RWPE2 (cell line): Measurements from ENCODE around the gene VSIG10L.
A peak's percentile ranks its signal among the peaks of the same experiment; 100 is the strongest.

ENCODE experiments used
- ATAC-seq: fragments of 200-7000 bp; cut with Tn5 transposase; 3 replicates; pipeline ENCODE4 v1.9.1; 2021; ENCODE audit warnings: low read depth
- DNase-seq: peaks from one replicate; pipeline ENCODE4 v3.0.0-alpha.2; 2020; ENCODE audit warnings: low spot score
- H3K27ac ChIP-seq: fragments of 450-650 bp; 2 replicates; pipeline ENCODE4 v1.5.1; 2017; ENCODE audit warnings: mild to moderate bottlenecking; ENCODE audit not compliant: poor library complexity, severe bottlenecking
- H3K27me3 ChIP-seq: fragments of 250-450 bp; sonication (Bioruptor Pico); 2 replicates; pipeline ENCODE4 v1.5.1; 2021; ENCODE audit warnings: mild to moderate bottlenecking, moderate library complexity; ENCODE audit not compliant: insufficient read depth, poor library complexity, severe bottlenecking
- H3K36me3 ChIP-seq: fragments of 250-450 bp; sonication (Bioruptor Pico); 2 replicates; pipeline ENCODE4 v1.5.1; 2020; ENCODE audit warnings: low read depth, mild to moderate bottlenecking, moderate library complexity
- H3K4me1 ChIP-seq: fragments of 250-450 bp; sonication (Bioruptor Pico); 2 replicates; pipeline ENCODE4 v1.5.1; 2021; ENCODE audit warnings: mild to moderate bottlenecking, moderate library complexity; ENCODE audit not compliant: insufficient read depth, poor library complexity, severe bottlenecking
- H3K4me3 ChIP-seq: fragments of 250-450 bp; sonication (Bioruptor Pico); 2 replicates; pipeline ENCODE4 v1.5.1; 2021; ENCODE audit warnings: mild to moderate bottlenecking, moderate library complexity; ENCODE audit not compliant: severe bottlenecking
- H3K9me3 ChIP-seq: fragments of 250-450 bp; sonication (Bioruptor Pico); 2 replicates; pipeline ENCODE4 v1.5.1; 2021; ENCODE audit warnings: mild to moderate bottlenecking, moderate library complexity; ENCODE audit not compliant: severe bottlenecking
- TF ChIP-seq, protein P1 (sequence below): fragments of 450-650 bp; IDR thresholded peaks from one replicate; pipeline ENCODE4 v1.5.1; 2017; ENCODE audit warnings: mild to moderate bottlenecking, moderate library complexity; ENCODE audit not compliant: poor library complexity, severe bottlenecking

VSIG10L gene

DNA sequence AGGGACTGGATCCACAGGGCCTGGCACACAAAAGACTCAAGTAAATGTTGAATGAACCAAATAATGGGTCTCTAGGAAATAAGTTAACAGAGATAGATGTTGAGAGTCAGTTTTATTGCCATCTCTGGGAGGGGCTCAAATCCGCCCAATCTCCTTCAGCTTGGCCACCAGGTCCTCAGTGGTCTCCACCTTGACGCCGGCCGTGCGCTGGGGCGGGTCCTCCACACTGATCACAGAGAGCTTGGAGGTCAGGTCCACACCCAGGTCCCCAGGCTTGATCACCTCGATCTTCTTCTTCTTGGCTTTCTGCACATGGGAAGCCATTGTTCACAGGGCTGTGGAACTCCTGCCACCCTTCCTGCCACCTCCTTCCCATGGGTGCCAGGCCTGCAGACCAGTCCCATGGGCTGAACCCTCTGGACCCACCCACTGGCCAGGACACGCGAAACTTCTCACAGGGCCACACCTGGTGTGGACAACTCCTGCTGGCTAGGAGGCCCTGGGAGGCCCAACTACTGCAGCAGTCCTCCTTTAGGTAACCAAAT lies 3.2 kb upstream of the VSIG10L start:
- TF ChIP-seq, protein P1, sequence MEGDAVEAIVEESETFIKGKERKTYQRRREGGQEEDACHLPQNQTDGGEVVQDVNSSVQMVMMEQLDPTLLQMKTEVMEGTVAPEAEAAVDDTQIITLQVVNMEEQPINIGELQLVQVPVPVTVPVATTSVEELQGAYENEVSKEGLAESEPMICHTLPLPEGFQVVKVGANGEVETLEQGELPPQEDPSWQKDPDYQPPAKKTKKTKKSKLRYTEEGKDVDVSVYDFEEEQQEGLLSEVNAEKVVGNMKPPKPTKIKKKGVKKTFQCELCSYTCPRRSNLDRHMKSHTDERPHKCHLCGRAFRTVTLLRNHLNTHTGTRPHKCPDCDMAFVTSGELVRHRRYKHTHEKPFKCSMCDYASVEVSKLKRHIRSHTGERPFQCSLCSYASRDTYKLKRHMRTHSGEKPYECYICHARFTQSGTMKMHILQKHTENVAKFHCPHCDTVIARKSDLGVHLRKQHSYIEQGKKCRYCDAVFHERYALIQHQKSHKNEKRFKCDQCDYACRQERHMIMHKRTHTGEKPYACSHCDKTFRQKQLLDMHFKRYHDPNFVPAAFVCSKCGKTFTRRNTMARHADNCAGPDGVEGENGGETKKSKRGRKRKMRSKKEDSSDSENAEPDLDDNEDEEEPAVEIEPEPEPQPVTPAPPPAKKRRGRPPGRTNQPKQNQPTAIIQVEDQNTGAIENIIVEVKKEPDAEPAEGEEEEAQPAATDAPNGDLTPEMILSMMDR, result no peak
- Histone ChIP-seq H3K4me1 (peaks cover under 1% of the 10 kb centered on the region), H3K27me3 (no peaks in the 10 kb centered on the region), H3K4me3 (no peak overlapping the region), H3K9me3 (no peaks in the 10 kb centered on the region), H3K27ac (no peak overlapping the region), H3K36me3 (peaks cover 33% of the 10 kb centered on the region)
- no peak for DNase-seq
- no peak for ATAC-seq

DNA sequence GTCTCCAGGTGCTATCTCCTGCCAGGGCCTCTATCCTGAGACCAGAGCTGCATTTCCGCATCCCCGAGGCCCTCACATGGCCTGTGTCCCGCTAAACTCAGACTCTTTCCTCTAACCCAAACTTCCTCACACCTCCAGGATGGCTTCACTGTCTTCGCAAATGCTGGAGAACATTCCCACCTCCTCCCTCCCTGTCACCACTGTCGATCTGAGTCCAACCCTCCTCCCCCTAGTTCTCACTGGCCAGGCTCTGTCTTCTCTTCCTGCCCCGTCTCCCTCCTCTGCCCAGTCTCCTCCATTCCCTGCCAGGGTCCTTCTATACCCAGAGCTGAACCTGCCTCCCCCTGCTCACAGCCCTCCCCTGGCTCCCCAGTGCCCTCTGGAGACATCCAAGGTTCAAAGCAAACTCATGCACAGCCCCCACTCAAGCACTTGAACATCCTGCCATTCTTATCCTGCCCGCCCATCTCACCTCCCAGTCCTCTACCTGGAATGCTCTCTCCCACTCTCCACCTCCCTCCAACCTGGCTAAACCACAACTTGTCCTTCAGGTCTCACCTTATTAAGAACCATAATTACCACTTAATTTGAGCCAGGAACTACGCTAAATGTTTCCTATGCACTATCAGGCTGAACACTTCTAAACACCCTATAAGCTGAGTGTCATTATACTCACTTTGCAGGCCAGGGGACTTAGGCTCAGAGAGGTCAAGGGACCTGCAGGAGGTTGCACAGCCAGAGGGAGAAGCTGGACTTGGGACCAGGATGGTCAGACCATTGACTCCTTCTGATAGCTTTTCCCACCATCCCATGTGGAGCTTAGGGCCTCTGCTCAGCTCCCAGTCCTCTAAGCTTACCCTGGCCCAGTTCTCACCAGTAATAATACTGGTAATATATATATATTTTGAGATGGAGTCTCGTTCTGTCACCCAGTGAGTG lies 961 bp upstream of the VSIG10L start:
- TF ChIP-seq, protein P1, result no peak
- Histone ChIP-seq H3K9me3 (no peaks in the 10 kb centered on the region), H3K27me3 (no peaks in the 10 kb centered on the region), H3K36me3 (peaks cover 15% of the 10 kb centered on the region), H3K27ac (no peak overlapping the region), H3K4me3 (no peak overlapping the region), H3K4me1 (no peaks in the 10 kb centered on the region)
- DNase-seq (no peak), ATAC-seq (no peak)

- Histone ChIP-seq H3K27me3 (no peaks in the 10 kb centered on the region), H3K27ac (no peak overlapping the region), H3K36me3 (no peaks in the 10 kb centered on the region; the same call in 1 of the 2 replicates), H3K9me3 (no peaks in the 10 kb centered on the region), H3K4me1 (no peaks in the 10 kb centered on the region), H3K4me3 (no peak overlapping the region)
- DNase-seq, result no peak
- TF ChIP-seq, protein P1, result no peak
- ATAC-seq, result no peak
Observed at GRCh38 chr19:51341066-51341465, 873 bp downstream of the VSIG10L start.

DNA sequence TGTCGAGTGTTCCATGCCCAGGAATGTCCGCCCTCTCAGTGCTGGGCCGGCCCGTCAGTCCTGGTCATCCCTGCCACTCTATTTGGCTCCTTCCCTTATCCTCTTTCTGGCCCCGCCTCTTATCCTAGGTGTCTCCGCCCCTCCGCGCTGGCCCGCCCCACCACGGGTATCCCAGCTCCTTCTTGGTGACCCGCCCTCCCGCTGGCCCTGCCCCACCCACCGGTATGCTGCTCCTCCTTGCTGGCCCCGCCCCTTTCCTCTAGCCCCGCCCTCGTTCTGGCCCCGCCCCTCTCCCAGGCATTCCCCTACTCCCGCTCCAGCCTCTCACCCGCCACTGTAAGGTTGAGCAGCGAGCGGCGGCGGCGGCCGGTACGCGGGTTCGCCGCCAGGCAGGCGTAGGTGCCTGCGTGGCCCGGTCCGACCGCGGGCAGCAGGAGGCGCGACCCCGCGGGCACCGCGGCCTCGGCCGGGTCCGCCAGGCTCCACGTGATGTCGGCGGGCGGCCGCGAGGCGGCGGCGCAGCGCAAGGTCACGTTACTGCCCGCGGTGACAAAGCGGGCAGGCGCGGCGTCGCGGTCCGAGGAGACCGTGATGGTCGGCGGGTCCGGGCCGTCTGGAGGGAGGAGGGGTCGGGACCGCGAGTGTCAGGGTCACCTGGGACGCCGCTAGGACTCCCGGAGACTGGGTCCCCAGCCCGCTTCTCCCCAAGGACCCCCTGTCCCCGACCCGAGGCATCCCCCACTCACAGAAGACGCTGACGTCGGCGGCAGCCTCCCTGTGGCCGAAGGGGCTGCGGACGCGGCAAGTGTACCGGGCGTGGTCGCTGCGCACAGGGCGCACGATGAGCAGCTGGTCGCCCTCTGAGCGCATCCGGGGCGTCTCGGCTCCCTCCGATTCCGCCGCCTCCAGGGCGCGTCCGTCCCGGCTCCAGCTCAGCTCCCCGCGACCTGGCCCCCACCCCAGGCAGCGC lies 2.0 kb downstream of the VSIG10L start:
- peak; percentile 83 for ATAC-seq
- TF ChIP-seq, protein P1, result no peak
- peak overlapping the region; percentile 42 for H3K27ac ChIP-seq
- H3K27me3 ChIP-seq, result no peaks in the 10 kb centered on the region
- no peaks in the 10 kb centered on the region for H3K4me1 ChIP-seq
- H3K4me3 ChIP-seq, result peak overlapping the region; percentile 72
- no peaks in the 10 kb centered on the region for H3K36me3 ChIP-seq
- DNase-seq, result peak; percentile 98
- H3K9me3 ChIP-seq, result no peaks in the 10 kb centered on the region
